Astrocyte of the cerebellum (primary cell): ENCODE results near the gene GCNT2.
A peak's percentile ranks its signal among the peaks of the same experiment; 100 is the strongest.

Experiments used
- DNase-seq: peaks from one replicate; pipeline ENCODE4 v3.0.0-alpha.2; 2011; ENCODE audit warnings: low read depth
- H3K4me3 ChIP-seq: 2 replicates; pipeline ENCODE4 v1.5.1; 2011; ENCODE audit warnings: mild to moderate bottlenecking, low read depth, low read length, moderate library complexity
- CTCF ChIP-seq: IDR thresholded peaks from 2 replicates; pipeline ENCODE4 v1.5.1; 2012; ENCODE audit warnings: low read length, low read depth, moderate library complexity, mild to moderate bottlenecking; ENCODE audit errors: missing control alignments
- in situ Hi-C: cut with HindIII; loops from 2 replicates; pipeline ENCODE4 v1.10.0; 2017; ENCODE audit warnings: low sequenced_read_pairs

Gene GCNT2

GRCh38 chr6:10555625-10556309, 34.6 kb downstream of the GCNT2 start:
- no peak for TF ChIP-seq CTCF
- in situ Hi-C loops, result no loop called here
- peak; percentile 2 for DNase-seq
- peak overlapping the region; percentile 44 for H3K4me3 ChIP-seq

GRCh38 chr6:10556589-10556988, 35.4 kb downstream of the GCNT2 start:
- DNase-seq, result no peak
- in situ Hi-C loops, result no loop called here
- H3K4me3 ChIP-seq, result no peak overlapping the region
- no peak for TF ChIP-seq CTCF

- no peak overlapping the region for H3K4me3 ChIP-seq
- no peak for TF ChIP-seq CTCF
- DNase-seq, result no peak
- in situ Hi-C loops, result no loop called here
Measured at GRCh38 chr6:10556992-10557391, 35.8 kb downstream of the GCNT2 start.

GRCh38 chr6:10557913-10558312, 36.8 kb downstream of the GCNT2 start:
- DNase-seq, result no peak

GRCh38 chr6:10558565-10558964, 37.4 kb downstream of the GCNT2 start:
- H3K4me3 ChIP-seq, result no peak overlapping the region
- no peak for DNase-seq
- in situ Hi-C loops, result no loop called here
- no peak for TF ChIP-seq CTCF

More at GRCh38 chr6:10557913-10558312, 36.8 kb downstream of the GCNT2 start:
- TF ChIP-seq CTCF, result no peak
- in situ Hi-C loops, result no loop called here
- H3K4me3 ChIP-seq, result no peak overlapping the region

- DNase-seq, result peak; percentile 39
- TF ChIP-seq CTCF, result no peak
- in situ Hi-C loops, result no loop called here
- no peak overlapping the region for H3K4me3 ChIP-seq
Measured at GRCh38 chr6:10559522-10560152, 38.5 kb downstream of the GCNT2 start.
